ENCODE data around the gene AIG1.

AIG1 gene

GRCh38 chr6:143234734-143235133, 174.0 kb downstream of the AIG1 start:
- no peak for DNase-seq

GRCh38 chr6:143236151-143236798, 175.6 kb downstream of the AIG1 start:
- Histone ChIP-seq H3K27ac (ENCODE audit: low read length) (no peak overlapping the region), H3K4me3 (ENCODE audit: low read depth in 1 of 2, low read length in 2 of 2) (no peak overlapping the region), H3K79me2 (ENCODE audit: insufficient read depth, low read length) (no peaks in the 10 kb centered on the region), H3K36me3 (ENCODE audit: insufficient read depth, low read length) (no peaks in the 10 kb centered on the region), H2AFZ (ENCODE audit: low read depth, low read length) (no peak overlapping the region), H3K4me2 (ENCODE audit: insufficient read depth, low read length) (no peak overlapping the region), H4K20me1 (ENCODE audit: insufficient read depth, low read length) (no peaks in the 10 kb centered on the region), H3K27me3 (ENCODE audit: insufficient read depth, low read length, poor library complexity) (no peaks in the 10 kb centered on the region), H3K4me1 (ENCODE audit: insufficient read depth, low read length) (no peaks in the 10 kb centered on the region), H3K9me3 (ENCODE audit: insufficient read depth, low read length, severe bottlenecking) (no peaks in the 10 kb centered on the region), H3K9ac (ENCODE audit: low read depth, low read length) (no peak overlapping the region)
- TF ChIP-seq EZH2 (IDR thresholded peaks at IDR 0.05; ENCODE audit: borderline replicate concordance, low read depth, low read length, severe bottlenecking) (no peak), CTCF (IDR thresholded peaks at IDR 0.05; ENCODE audit: borderline replicate concordance, extremely low read depth, low read length, poor library complexity, severe bottlenecking) (no peak)
- DNase-seq (no peak), ATAC-seq (ENCODE audit: insufficient read depth, low read depth) (no peak)

More at GRCh38 chr6:143234734-143235133, 174.0 kb downstream of the AIG1 start:
- Histone ChIP-seq H3K9ac (ENCODE audit: low read depth, low read length) (no peak overlapping the region), H3K79me2 (ENCODE audit: insufficient read depth, low read length) (no peaks in the 10 kb centered on the region), H4K20me1 (ENCODE audit: insufficient read depth, low read length) (no peaks in the 10 kb centered on the region), H3K36me3 (ENCODE audit: insufficient read depth, low read length) (no peaks in the 10 kb centered on the region), H3K4me1 (ENCODE audit: insufficient read depth, low read length) (no peaks in the 10 kb centered on the region), H3K4me2 (ENCODE audit: insufficient read depth, low read length) (no peak overlapping the region), H3K27ac (ENCODE audit: low read length) (no peak overlapping the region), H2AFZ (ENCODE audit: low read depth, low read length) (no peak overlapping the region), H3K9me3 (ENCODE audit: insufficient read depth, low read length, severe bottlenecking) (no peaks in the 10 kb centered on the region), H3K4me3 (ENCODE audit: low read depth in 1 of 2, low read length in 2 of 2) (no peak overlapping the region), H3K27me3 (ENCODE audit: insufficient read depth, low read length, poor library complexity) (no peaks in the 10 kb centered on the region)
- no peak for TF ChIP-seq EZH2 (IDR thresholded peaks at IDR 0.05; ENCODE audit: borderline replicate concordance, low read depth, low read length, severe bottlenecking)
- TF ChIP-seq CTCF (IDR thresholded peaks at IDR 0.05; ENCODE audit: borderline replicate concordance, extremely low read depth, low read length, poor library complexity, severe bottlenecking), result no peak
- no peak for ATAC-seq (ENCODE audit: insufficient read depth, low read depth)

GRCh38 chr6:143238306-143238705, 177.6 kb downstream of the AIG1 start:
- no peaks in the 10 kb centered on the region for H3K4me1 ChIP-seq (ENCODE audit: insufficient read depth, low read length)
- H3K9me3 ChIP-seq (ENCODE audit: insufficient read depth, low read length, severe bottlenecking), result no peaks in the 10 kb centered on the region
- no peak overlapping the region for H3K4me3 ChIP-seq (ENCODE audit: low read depth in 1 of 2, low read length in 2 of 2)
- ATAC-seq (ENCODE audit: insufficient read depth, low read depth) (no peak), DNase-seq (no peak)
- H3K36me3 ChIP-seq (ENCODE audit: insufficient read depth, low read length), result no peaks in the 10 kb centered on the region
- H3K4me2 ChIP-seq (ENCODE audit: insufficient read depth, low read length), result no peak overlapping the region
- no peaks in the 10 kb centered on the region for H3K27me3 ChIP-seq (ENCODE audit: insufficient read depth, low read length, poor library complexity)
- no peak for TF ChIP-seq CTCF (IDR thresholded peaks at IDR 0.05; ENCODE audit: borderline replicate concordance, extremely low read depth, low read length, poor library complexity, severe bottlenecking)
- no peak for TF ChIP-seq EZH2 (IDR thresholded peaks at IDR 0.05; ENCODE audit: borderline replicate concordance, low read depth, low read length, severe bottlenecking)
- no peak overlapping the region for H2AFZ ChIP-seq (ENCODE audit: low read depth, low read length)
- H3K79me2 ChIP-seq (ENCODE audit: insufficient read depth, low read length), result no peaks in the 10 kb centered on the region
- H4K20me1 ChIP-seq (ENCODE audit: insufficient read depth, low read length), result no peaks in the 10 kb centered on the region
- no peak overlapping the region for H3K27ac ChIP-seq (ENCODE audit: low read length)
- no peak overlapping the region for H3K9ac ChIP-seq (ENCODE audit: low read depth, low read length)
